ENCODE data around the gene LRRC15.

LRRC15 gene

DNA sequence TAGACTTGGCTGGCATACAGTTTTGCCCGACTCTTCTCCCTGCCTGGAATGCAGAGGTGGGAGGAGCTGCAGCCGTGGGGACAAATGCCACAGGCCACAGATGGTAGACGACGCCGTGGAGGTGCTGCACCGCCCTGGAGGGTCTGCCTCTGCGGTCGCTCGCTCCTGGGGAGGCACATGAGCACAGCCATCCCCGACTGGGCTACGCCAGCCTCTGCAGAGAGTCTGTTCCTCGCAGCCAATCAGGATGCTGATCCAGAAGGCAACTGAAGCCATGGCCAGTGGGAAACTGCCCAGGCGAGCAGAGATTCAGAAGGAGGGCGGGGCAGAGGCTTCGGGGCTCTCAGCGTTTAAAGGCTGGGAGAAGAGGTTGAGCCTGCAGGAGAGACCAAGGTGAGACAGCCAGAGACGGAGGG, 11.9 kb upstream of the LRRC15 start:
- TF ChIP-seq POLR2A (IDR thresholded peaks at IDR 0.05; ENCODE audit: low read length) = no peak
- TF ChIP-seq GATA1 (IDR thresholded peaks at IDR 0.05; ENCODE audit: low read depth, low read length) = no peak

DNA sequence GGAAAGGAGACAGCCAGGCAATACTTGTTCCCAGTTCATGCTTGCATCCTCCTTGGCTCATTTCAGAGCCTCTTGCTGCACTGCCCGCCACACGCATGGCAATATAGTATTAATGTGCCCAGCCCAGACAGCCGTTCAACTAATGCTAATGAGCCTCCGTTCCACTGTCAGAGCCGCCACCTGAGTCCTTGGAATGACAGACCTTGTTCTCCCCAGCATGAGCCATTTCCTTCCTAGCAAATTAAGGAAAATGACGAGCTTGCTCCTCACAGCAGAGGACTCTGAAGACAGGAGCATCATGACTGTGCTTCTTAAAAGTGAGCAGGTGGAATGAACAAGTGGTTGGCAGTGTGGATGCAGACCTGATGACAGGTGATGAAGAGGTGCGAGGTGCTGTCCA, 10.8 kb upstream of the LRRC15 start:
- TF ChIP-seq POLR2A (IDR thresholded peaks at IDR 0.05; ENCODE audit: low read length) (no peak), GATA1 (IDR thresholded peaks at IDR 0.05; ENCODE audit: low read depth, low read length) (no peak)
- DNase-seq = no peak

More for the DNA sequence above, 11.9 kb upstream of the LRRC15 start:
- DNase-seq = no peak

DNA sequence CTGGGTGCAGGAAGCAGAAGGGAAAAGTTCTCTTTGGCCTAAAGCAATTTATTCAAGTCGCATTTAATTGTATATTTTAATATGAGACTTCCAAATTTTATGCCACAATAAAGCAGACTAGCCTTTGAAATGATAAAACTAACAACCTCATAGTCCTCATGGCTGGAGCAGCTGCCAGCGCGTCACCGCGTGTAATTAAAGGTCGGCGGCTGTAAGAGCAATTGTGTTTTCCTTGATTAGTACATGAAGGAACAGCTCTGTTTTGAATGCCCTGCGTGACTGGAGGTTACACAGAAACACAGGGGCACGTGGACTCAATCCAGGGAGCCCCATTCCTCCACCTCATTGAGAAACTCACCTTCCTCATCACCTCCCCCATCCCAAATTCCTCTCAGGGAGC, 10.1 kb upstream of the LRRC15 start:
- no peak for DNase-seq
- TF ChIP-seq GATA1 (IDR thresholded peaks at IDR 0.05; ENCODE audit: low read depth, low read length) = no peak

DNA sequence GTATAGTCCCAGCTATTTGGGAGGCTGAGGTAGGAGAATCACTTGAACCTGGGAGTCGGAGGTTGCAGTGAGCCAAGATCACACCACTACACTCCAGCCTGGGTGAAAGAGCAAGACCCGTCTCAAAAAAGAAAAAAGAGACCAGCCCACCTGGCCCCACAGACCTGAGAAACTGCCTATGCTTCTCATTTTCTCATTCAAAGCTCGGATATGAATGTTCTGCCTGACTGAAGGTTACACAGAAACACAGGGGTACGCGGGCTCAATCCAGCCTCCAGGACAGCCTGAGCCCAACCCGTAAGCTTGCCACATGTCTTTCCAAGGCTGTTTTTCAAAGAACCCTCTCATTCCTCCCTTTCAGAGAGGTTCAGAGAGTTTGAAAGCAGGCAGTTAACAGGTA, 9.7 kb upstream of the LRRC15 start:
- no peak for DNase-seq

DNA sequence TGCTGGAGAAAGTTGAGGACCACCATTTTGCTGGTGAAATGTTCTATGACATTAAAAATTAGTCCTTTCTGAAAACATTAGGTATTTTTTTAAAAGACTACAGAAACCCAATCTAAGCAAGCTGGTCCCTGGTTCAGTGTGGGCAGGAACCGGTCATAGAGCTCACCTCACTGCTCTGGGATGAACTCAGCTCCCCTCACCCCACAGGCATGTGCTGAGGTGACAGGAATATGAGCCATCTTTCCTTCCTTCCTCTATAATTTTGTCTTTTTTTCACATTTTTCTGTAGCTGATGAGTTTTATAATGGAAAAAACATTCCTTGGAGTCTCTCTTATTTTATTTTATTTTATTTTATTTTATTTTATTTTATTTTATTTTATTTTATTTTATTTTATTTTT, 8.2 kb upstream of the LRRC15 start:
- TF ChIP-seq GATA1 (IDR thresholded peaks at IDR 0.05; ENCODE audit: low read depth, low read length) (no peak), POLR2A (IDR thresholded peaks at IDR 0.05; ENCODE audit: low read length) (no peak)

More for the DNA sequence above, 9.7 kb upstream of the LRRC15 start:
- TF ChIP-seq GATA1 (IDR thresholded peaks at IDR 0.05; ENCODE audit: low read depth, low read length) (no peak), POLR2A (IDR thresholded peaks at IDR 0.05; ENCODE audit: low read length) (no peak)

DNA sequence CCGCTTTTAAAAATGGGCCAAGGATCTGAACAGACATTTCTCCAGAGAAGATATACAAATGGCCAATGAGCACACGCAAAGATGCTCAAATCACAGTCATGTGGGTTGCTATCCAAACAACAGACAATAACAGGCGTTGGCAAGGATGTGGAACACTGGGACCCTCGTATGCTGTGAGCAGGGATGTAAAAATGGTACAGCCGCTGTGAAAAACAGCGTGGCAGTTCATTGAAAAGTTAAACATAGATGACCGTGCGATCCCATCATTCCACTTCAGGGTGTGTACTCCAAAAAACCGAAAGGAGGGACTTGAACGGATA, 6.7 kb upstream of the LRRC15 start:
- DNase-seq = no peak
- TF ChIP-seq GATA1 (IDR thresholded peaks at IDR 0.05; ENCODE audit: low read depth, low read length) (no peak), POLR2A (IDR thresholded peaks at IDR 0.05; ENCODE audit: low read length) (no peak)

More for the DNA sequence above, 8.2 kb upstream of the LRRC15 start:
- no peak for DNase-seq

DNA sequence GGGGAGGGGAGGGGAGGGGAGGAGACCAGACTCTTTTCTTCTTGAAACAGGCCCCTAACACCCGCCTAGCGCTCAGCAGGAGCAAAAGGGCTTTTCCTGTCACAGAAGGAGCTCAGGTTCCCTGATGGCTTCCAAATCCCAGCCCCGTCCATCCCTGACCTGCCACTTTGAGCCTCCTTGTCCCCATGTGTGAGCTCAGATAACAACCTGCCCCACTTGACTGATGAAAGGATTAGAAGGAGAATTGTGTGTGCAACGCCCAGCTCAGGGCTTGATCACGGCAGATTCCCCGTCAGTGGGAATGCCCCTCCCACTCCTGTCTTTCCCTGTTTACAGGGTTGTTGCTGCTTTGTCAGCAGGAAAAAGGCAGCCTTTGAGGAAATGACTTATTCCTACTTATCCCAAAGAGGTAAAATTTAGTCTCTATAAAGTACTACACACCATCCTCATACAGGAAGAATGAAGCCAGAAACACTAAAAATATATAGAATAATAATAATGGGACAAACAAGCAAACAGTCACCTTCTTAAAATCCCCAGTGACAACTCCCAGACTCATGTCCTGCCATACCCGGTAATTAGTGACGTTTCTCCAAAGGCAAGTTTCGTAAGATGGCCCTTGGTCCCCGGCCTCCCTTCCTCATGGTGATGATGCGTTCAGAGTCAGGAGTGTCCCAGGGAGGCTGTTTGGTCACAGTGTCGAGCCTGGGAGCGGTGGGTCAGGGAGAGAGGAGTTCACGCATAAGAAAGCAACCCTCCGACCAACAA, 6.1 kb upstream of the LRRC15 start:
- DNase-seq = no peak
- TF ChIP-seq POLR2A (IDR thresholded peaks at IDR 0.05; ENCODE audit: low read length) (no peak), GATA1 (IDR thresholded peaks at IDR 0.05; ENCODE audit: low read depth, low read length) (no peak)

DNA sequence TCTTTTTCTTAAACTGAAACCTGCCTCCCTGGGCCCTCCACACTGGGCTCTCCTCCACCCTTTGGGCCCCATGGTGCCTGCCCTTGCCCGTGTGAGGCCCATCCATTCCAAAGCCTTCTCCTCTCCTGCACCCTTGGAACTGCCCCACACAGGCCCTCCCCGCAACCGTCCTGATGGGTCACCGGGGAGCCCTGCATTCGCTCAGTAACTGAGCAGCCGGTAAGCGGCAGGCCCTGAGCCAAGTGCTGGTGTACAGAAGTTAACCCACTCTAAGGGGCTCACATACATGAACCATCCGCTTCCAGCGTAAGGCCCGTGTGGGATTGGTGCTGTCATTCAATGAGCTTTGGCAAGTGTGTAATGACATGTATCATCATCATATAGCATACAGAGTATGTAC, 5.4 kb upstream of the LRRC15 start:
- DNase-seq = no peak
- TF ChIP-seq GATA1 (IDR thresholded peaks at IDR 0.05; ENCODE audit: low read depth, low read length) (no peak), POLR2A (IDR thresholded peaks at IDR 0.05; ENCODE audit: low read length) (no peak)

DNA sequence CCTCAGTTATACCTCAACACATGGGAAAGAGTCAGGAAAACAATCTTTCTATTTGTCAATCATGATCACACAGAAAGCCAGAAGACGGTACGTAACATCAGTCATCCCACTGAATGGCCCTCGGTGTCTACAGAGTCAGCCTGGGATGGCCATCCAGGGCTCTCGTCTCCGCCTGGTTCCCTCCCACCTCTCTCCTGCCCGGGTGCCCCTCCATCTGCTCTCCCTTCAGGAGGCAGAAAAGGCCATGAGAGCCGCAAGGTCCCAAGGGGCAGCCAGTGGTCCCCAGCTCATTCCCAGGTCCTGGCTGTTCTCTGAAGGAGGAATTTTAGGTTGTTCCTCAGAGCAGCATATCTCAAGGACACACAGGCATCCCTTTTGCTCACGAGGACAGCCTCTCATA, 4.4 kb upstream of the LRRC15 start:
- no peak for TF ChIP-seq GATA1 (IDR thresholded peaks at IDR 0.05; ENCODE audit: low read depth, low read length)
- no peak for TF ChIP-seq POLR2A (IDR thresholded peaks at IDR 0.05; ENCODE audit: low read length)

DNA sequence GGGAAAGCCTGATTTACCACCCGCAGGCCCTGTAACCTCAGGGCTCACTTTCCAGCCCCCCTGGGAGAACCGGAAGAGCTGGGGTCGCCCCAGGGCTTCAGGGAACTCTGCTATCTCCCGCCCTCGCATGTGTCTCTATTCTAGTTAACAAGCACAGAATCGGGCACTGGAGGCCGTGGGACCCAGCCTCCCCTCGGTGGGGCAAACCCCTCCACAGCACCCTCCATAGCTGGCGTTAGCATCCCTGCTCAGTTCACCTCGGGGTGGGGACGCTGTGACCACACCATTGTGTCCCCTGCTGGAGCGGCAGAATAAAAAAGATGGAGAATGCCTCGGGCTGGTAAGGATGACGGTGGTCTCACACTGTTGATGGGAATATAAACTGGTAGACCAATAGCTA, 3.5 kb upstream of the LRRC15 start:
- TF ChIP-seq POLR2A (IDR thresholded peaks at IDR 0.05; ENCODE audit: low read length) = no peak
- no peak for TF ChIP-seq GATA1 (IDR thresholded peaks at IDR 0.05; ENCODE audit: low read depth, low read length)
- DNase-seq = no peak

More for the DNA sequence above, 4.4 kb upstream of the LRRC15 start:
- DNase-seq = no peak

DNA sequence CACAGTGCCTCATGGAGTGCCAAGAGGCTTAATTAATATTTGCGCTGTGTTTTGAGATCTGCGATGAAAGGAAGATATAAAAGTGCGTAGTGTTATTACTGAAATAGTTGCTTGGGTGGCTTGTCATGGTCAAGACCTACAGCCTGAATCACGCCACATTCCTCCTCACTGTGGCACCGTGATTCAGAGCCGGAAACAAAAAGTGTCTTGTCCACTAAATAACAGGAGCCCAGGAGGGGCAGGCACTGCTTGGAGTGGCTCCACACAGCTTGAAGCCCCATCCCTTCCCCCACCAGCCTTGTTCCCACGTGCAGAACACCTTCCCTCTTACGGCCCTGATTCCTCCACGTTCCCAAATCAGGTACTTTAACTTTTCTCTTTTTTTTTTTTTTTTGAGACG, 1.2 kb upstream of the LRRC15 start:
- no peak for DNase-seq
- TF ChIP-seq POLR2A (IDR thresholded peaks at IDR 0.05; ENCODE audit: low read length) (no peak), GATA1 (IDR thresholded peaks at IDR 0.05; ENCODE audit: low read depth, low read length) (no peak)

DNA sequence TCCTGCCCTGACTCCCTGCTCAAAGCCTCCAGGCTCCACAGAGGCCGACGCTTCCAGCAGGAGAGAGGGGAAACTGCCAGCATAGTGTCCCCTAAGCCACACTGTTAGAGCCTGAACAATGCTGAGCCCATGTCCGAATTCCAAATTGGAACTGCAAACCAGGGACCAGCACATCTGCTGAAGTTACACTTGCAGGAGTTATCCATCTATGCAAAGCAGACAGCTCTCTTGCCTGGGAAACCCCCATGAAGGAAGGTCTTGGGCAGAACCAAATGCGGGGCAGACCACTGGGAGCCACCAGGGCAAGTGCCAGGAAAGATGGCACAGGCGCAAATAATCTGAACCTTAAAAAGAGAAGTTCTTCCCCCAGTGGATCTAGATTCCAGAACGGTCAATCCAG, 625 bp downstream of the LRRC15 start:
- TF ChIP-seq POLR2A (IDR thresholded peaks at IDR 0.05; ENCODE audit: low read length) = no peak
- no peak for DNase-seq

DNA sequence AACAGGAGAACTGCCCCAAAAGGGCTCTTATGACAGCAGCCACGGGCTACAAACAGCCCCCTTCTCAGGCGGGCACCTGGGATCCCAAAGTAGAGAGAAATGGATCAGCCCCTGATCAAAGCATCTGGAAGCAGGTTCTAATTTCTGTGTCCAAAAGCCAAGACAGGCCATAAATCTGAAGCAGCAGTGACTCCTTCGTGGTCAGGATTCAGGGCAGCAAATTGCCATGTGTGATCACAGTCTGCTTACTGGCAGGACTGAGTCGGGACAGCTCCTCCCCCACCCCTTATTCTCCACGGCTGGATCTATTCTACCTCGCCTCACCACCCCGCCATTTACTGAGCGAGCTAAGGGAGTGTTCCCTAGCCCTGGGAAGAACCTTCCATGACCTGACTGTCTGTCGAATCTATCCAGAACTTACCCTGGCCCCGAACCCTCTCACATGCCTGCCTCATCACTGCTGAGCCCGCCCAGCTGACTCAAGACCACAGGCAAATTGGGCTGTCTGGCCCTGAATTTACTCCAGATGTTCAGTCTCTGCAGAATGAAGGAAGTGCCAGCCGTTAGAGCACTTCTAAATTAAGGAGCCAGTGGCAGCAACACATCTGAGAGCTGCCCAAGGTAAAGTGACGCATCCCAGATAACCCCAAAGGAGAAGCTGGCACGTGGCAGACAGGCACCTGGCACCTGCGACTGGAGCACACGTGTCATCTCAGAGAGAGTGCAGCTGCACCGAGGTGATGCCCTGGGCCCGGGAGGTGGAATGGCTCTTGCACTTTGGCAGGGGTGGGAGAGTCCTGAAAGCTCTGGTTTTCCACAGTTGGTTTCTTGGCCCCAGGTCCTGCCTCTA, 1.3 kb downstream of the LRRC15 start:
- DNase-seq = no peak
- no peak for TF ChIP-seq GATA1 (IDR thresholded peaks at IDR 0.05; ENCODE audit: low read depth, low read length)
- no peak for TF ChIP-seq POLR2A (IDR thresholded peaks at IDR 0.05; ENCODE audit: low read length)

DNA sequence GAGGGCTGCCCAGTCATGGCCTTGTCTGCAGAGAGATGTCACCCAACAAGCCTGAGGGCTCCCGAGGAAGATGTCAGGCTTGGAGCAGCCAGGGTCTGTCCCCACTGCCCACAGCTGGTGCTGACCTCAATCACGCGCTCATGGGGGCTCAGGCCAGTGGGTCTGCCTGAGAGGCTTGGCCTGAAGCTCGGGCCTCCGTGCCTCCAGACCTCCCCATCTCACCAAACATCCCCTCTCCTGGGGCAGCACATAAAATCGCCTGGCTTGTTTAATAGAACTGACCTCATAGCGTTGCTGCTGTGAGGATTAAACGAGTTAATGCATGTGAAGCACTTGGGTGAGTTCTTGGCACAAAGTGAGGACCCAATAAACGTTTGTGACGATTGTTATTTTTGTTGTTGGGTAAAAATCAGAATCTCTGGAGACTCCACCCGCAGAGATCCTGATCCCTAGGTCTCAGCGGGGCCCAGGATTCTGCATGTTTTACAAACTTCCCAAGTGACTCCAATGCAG, 3.5 kb downstream of the LRRC15 start:
- TF ChIP-seq GATA1 (IDR thresholded peaks at IDR 0.05; ENCODE audit: low read depth, low read length) = no peak
- TF ChIP-seq POLR2A (IDR thresholded peaks at IDR 0.05; ENCODE audit: low read length) = no peak
- no peak for DNase-seq

DNA sequence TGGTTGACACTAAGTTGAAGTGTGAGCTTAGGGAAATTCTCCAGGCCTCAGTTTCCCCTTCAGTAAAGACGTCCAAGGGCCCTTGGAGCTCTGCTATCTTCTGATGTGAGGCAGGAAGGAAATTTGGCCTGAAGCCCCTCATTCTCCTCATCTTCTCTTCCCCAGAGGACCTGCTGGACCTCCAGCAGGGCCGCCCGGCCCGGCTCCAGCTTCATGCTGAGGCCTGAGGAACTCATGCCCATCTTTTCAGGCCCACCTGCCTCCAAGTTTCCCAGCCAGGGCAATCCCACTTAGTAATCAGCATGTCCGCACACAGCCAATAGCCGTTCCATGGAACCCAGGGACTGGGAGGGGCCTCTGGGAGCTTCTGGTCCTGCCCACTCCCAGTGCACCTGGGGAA, 4.0 kb downstream of the LRRC15 start:
- no peak for TF ChIP-seq GATA1 (IDR thresholded peaks at IDR 0.05; ENCODE audit: low read depth, low read length)
- TF ChIP-seq POLR2A (IDR thresholded peaks at IDR 0.05; ENCODE audit: low read length) = no peak
- no peak for DNase-seq
